ENCODE data around the gene ANKS6.
"Not testable (repeated sequence)": the region's sequence is repeated elsewhere in the genome, so short reads cannot be mapped to it uniquely, and the experiment has no call there.

The ANKS6 gene

GRCh38 chr9:98698856-98699255 is 97.5 kb downstream of the ANKS6 start:
- no peak for DNase-seq

- no peak for DNase-seq
Measured at GRCh38 chr9:98694943-98695342, 101.4 kb downstream of the ANKS6 start.

- no peak for DNase-seq
Measured at GRCh38 chr9:98692392-98692791, 104.0 kb downstream of the ANKS6 start.

GRCh38 chr9:98691890-98692289 is 104.5 kb downstream of the ANKS6 start:
- no peak for DNase-seq

GRCh38 chr9:98690686-98691085 is 105.7 kb downstream of the ANKS6 start:
- DNase-seq: no peak

GRCh38 chr9:98688710-98689495 is 107.5 kb downstream of the ANKS6 start:
- DNase-seq: no peak

GRCh38 chr9:98687911-98688310 is 108.4 kb downstream of the ANKS6 start:
- no peak for DNase-seq

- DNase-seq: no peak
Measured at GRCh38 chr9:98686961-98687855, 109.1 kb downstream of the ANKS6 start.

GRCh38 chr9:98684816-98685215 is 111.5 kb downstream of the ANKS6 start:
- DNase-seq: not testable (repeated sequence)
